Left ventricle myocardium inferior (tissue), 1 donor: ENCODE measurements around the gene JCAD. TPM values are rescaled to one million over a fixed set of nuclear protein-coding genes. Genes with fewer than 3 reads are reported as not detected.

Experiments
- DNase-seq: peaks from one replicate; pipeline ENCODE4 v3.0.0-alpha.2; 2020
- H3K27ac ChIP-seq: fragments of 200-600 bp; replicated peaks from 2 replicates; pipeline ENCODE4 v1.8.0; 2021
- H3K27me3 ChIP-seq: fragments of 200-600 bp; 2 replicates; pipeline ENCODE4 v1.8.0; 2021; ENCODE audit warnings: low read depth
- H3K36me3 ChIP-seq: fragments of 200-600 bp; 2 replicates; pipeline ENCODE4 v1.8.0; 2021
- H3K4me1 ChIP-seq: fragments of 200-600 bp; 2 replicates; pipeline ENCODE4 v1.8.0; 2021
- H3K4me3 ChIP-seq: fragments of 200-600 bp; 2 replicates; pipeline ENCODE4 v1.8.0; 2021; ENCODE audit warnings: mild to moderate bottlenecking, moderate library complexity
- H3K9me3 ChIP-seq: fragments of 200-600 bp; replicated peaks from 2 replicates; pipeline ENCODE4 v1.8.0; 2021
- intact Hi-C: fragments of 100-400 bp; cut with micrococcal nuclease; formaldehyde crosslinking; loops from one replicate; pipeline ENCODE4 v1.11.0; 2022
- total RNA-seq: library from RNA; stranded (reverse); fragmentation: NEBNext Ultra II Directional; extraction: Animal tissue kit (Norgen Biotek cat#: 25700); gene quantifications from one replicate; pipeline ENCODE4 v1.2.1, GENCODE V29; 2021
- TF ChIP-seq, protein P1 (sequence below): fragments of 200-600 bp; IDR thresholded peaks from 2 replicates; pipeline ENCODE4 v1.8.0; 2021; ENCODE audit warnings: antibody characterized with exemption, mild to moderate bottlenecking, borderline replicate concordance
- donor health status: DM: no; HTN: yes; CAD: no; lungs with severe emphysema.

Gene JCAD
- total RNA-seq, 1 donor from 2014 or later = 23.5 TPM

DNA sequence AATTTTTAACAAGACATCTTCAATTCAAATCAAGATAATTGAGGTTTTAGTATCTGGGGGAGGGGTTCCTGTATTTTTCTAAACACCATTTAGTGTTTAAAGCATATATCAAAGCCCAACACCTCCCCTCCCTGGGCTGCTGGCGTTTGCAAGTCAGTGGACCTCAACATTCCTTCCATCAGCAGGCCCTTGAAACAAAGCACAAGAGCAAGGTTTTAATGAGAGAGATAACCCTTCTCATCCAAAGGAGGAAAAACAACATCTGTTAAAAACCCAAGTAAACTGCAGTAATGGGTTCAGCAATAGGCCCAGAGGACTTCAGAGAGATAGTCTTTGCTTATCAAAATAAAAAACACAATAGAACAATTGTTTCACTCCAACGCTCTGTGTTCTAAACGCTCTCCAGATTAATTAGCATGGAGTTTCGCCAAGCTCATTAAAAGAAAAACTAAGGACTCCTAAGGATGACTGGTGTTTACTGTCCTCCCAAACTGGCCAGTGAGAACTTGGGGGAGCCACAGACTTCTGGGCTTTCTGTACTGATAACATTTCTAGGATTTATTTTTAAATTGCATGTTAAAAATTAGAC is 2.5 kb downstream of the JCAD start:
- Histone ChIP-seq H3K9me3 (no peaks in the 10 kb centered on the region), H3K36me3 (no peaks in the 10 kb centered on the region), H3K27ac (peak overlapping the region; percentile 95), H3K4me1 (peaks cover 48% of the 10 kb centered on the region), H3K4me3 (peak overlapping the region; percentile 88), H3K27me3 (peaks cover 23% of the 10 kb centered on the region)
- intact Hi-C loops = no loop called here
- TF ChIP-seq, protein P1, sequence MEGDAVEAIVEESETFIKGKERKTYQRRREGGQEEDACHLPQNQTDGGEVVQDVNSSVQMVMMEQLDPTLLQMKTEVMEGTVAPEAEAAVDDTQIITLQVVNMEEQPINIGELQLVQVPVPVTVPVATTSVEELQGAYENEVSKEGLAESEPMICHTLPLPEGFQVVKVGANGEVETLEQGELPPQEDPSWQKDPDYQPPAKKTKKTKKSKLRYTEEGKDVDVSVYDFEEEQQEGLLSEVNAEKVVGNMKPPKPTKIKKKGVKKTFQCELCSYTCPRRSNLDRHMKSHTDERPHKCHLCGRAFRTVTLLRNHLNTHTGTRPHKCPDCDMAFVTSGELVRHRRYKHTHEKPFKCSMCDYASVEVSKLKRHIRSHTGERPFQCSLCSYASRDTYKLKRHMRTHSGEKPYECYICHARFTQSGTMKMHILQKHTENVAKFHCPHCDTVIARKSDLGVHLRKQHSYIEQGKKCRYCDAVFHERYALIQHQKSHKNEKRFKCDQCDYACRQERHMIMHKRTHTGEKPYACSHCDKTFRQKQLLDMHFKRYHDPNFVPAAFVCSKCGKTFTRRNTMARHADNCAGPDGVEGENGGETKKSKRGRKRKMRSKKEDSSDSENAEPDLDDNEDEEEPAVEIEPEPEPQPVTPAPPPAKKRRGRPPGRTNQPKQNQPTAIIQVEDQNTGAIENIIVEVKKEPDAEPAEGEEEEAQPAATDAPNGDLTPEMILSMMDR = no peak
- DNase-seq = no peak

DNA sequence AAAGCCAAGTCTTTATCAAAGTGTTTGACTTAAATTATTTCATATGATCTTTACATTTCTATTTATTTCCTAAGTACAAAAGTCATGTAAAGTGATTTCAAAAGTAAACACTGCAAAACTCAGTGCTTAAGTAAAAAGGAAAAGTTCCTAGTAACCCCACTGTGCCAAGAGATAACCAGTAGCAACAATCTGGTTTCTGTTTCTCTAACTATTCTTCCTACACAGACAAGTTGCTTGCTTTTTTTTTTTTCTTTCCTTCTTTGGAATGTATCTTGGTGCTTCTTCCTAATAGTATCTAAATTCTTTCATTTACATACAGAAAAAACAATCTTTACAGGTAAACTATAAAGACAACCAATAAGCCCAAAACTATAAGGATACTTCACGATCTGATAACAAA is 3.1 kb downstream of the JCAD start:
- Histone ChIP-seq H3K4me1 (peaks cover 51% of the 10 kb centered on the region), H3K27me3 (peaks cover 17% of the 10 kb centered on the region), H3K36me3 (no peaks in the 10 kb centered on the region), H3K27ac (peak overlapping the region; percentile 95), H3K4me3 (peak overlapping the region; percentile 88), H3K9me3 (no peaks in the 10 kb centered on the region)
- no peak for DNase-seq
- intact Hi-C loops = no loop called here
- TF ChIP-seq, protein P1 = no peak

DNA sequence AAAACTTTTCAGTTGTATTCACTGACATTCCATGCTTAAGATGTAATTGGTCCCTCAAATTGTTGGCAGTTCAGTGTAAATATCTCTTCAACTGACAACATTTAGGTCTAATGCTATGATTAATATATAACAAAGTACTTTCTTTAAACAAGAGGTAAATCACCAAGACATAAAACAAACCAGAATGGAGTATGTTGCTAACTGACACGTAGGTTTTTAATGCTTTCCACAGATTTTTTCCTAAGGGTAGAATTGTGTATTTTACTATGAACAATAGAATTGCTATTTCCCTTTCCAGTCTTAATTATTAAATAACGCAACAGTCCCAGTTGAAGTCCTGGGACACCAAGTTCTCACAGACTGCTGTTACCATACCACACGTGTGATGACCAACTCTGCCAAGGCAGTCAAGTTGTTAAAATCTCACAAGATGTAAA is 4.1 kb downstream of the JCAD start:
- peak overlapping the region; percentile 88 for H3K4me3 ChIP-seq
- TF ChIP-seq, protein P1 = no peak
- H3K27me3 ChIP-seq = peaks cover 14% of the 10 kb centered on the region
- H3K4me1 ChIP-seq = peaks cover 54% of the 10 kb centered on the region
- H3K9me3 ChIP-seq = no peaks in the 10 kb centered on the region
- H3K27ac ChIP-seq = peak overlapping the region; percentile 95
- H3K36me3 ChIP-seq = no peaks in the 10 kb centered on the region
- intact Hi-C loops = no loop called here
- no peak for DNase-seq

DNA sequence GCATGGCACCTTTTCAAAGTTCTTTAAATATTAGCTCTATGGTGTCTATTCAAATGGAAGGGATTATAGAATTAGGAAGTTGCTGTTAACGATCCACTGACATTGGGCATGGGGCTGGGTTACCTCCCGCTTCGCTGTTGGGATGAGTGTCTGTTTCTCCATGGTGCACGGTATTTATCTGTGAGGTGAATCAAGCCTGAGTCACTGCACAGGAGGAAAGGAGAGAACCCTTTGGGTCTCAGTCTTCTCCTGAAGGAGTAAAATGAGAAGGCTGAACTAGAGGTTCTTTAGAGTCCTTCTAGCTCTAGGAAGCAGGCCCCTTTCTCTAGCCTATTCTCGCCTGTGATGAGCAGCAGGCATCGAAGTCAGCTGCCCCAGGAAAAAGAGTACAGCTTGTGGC is 7.3 kb downstream of the JCAD start:
- H3K4me1 ChIP-seq = peaks cover 66% of the 10 kb centered on the region

DNA sequence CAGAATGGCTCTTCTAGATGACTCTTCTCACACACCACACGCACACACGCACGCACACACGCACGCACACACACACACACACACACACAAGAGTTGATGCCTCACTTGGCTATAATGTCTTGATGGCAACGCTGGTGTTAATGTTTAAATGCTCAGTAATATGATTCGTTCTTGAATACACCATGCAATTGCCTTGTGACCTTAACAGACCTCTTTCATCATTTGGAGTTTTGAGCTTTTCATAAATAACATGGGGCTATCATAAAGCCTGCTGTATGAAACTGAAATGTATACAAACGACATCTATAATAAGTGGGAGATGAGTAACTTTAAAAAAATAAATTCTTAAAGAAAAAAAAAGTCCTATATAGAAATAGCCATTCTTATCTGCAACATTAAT is 8.2 kb downstream of the JCAD start:
- TF ChIP-seq, protein P1 = no peak
- peak overlapping the region; percentile 95 for H3K27ac ChIP-seq
- H3K9me3 ChIP-seq = no peaks in the 10 kb centered on the region
- peaks cover 29% of the 10 kb centered on the region for H3K27me3 ChIP-seq
- H3K36me3 ChIP-seq = peaks cover 13% of the 10 kb centered on the region
- peaks cover 74% of the 10 kb centered on the region for H3K4me1 ChIP-seq
- no peak overlapping the region for H3K4me3 ChIP-seq
- no peak for DNase-seq
- intact Hi-C loops = no loop called here

More for the DNA sequence above, 7.3 kb downstream of the JCAD start:
- Histone ChIP-seq H3K36me3 (peaks cover 5% of the 10 kb centered on the region), H3K27me3 (peaks cover 21% of the 10 kb centered on the region), H3K9me3 (no peaks in the 10 kb centered on the region), H3K4me3 (no peak overlapping the region), H3K27ac (peak overlapping the region; percentile 95)
- intact Hi-C loops = no loop called here
- DNase-seq = no peak
- TF ChIP-seq, protein P1 = no peak
